MM.1S (cell line): ENCODE measurements around the gene SEC24D.

ENCODE experiments used
- DNase-seq: peaks from one replicate; pipeline ENCODE4 v3.0.0-alpha.2; 2015
- H2AFZ ChIP-seq: fragments of 300-600 bp; sonication (generic); 2 replicates; pipeline ENCODE4 v1.6.0; 2016; ENCODE audit warnings: antibody characterized with exemption, low read length
- H3F3A ChIP-seq: fragments of 300-600 bp; sonication (generic); 2 replicates; pipeline ENCODE4 v1.6.1; 2016; ENCODE audit warnings: mild to moderate bottlenecking, antibody characterized with exemption, low read length, moderate library complexity, mixed read lengths; ENCODE audit not compliant: insufficient read depth
- H3K27ac ChIP-seq: fragments of 300-600 bp; sonication (generic); 2 replicates; pipeline ENCODE4 v1.5.1; 2016; ENCODE audit warnings: mild to moderate bottlenecking, low read length
- H3K27me3 ChIP-seq: fragments of 300-600 bp; sonication (generic); replicated peaks from 2 replicates; pipeline ENCODE4 v1.6.0; 2016; ENCODE audit warnings: low read length; ENCODE audit not compliant: insufficient read depth
- H3K36me3 ChIP-seq: fragments of 300-600 bp; sonication (generic); replicated peaks from 2 replicates; pipeline ENCODE4 v1.6.1; 2016; ENCODE audit warnings: mild to moderate bottlenecking, low read length, mixed read lengths; ENCODE audit not compliant: insufficient read depth
- H3K4me1 ChIP-seq: fragments of 300-600 bp; sonication (generic); 2 replicates; pipeline ENCODE4 v1.6.1; 2016; ENCODE audit warnings: low read length, mixed read lengths
- H3K4me2 ChIP-seq: fragments of 300-600 bp; sonication (generic); 2 replicates; pipeline ENCODE4 v1.6.0; 2016; ENCODE audit warnings: low read depth, low read length
- H3K4me3 ChIP-seq: fragments of 300-600 bp; sonication (generic); 2 replicates; pipeline ENCODE4 v1.5.1; 2016; ENCODE audit warnings: low read length, mixed read lengths
- H3K79me2 ChIP-seq: fragments of 300-600 bp; sonication (generic); 2 replicates; pipeline ENCODE4 v1.6.1; 2016; ENCODE audit warnings: mixed run types, low read length, mixed read lengths
- H3K9ac ChIP-seq: fragments of 300-600 bp; sonication (generic); 2 replicates; pipeline ENCODE4 v1.6.1; 2016; ENCODE audit warnings: low read length, mixed read lengths
- H3K9me2 ChIP-seq: fragments of 300-600 bp; sonication (generic); replicated peaks from 2 replicates; pipeline ENCODE4 v1.6.1; 2016; ENCODE audit warnings: mild to moderate bottlenecking, low read length, mixed read lengths; ENCODE audit not compliant: insufficient read depth
- H3K9me3 ChIP-seq: fragments of 300-600 bp; sonication (generic); replicated peaks from 2 replicates; pipeline ENCODE4 v1.6.1; 2016; ENCODE audit warnings: mild to moderate bottlenecking, low read length, mixed read lengths; ENCODE audit not compliant: insufficient read depth
- H4K20me1 ChIP-seq: fragments of 300-600 bp; sonication (generic); 2 replicates; pipeline ENCODE4 v1.6.1; 2016; ENCODE audit warnings: mild to moderate bottlenecking, low read length, moderate library complexity, mixed read lengths; ENCODE audit not compliant: insufficient read depth
- CTCF ChIP-seq: fragments of 300-600 bp; sonication (generic); IDR thresholded peaks from 2 replicates; pipeline ENCODE4 v1.5.1; 2016; ENCODE audit warnings: antibody characterized with exemption, low read length, mixed read lengths
- EZH2 ChIP-seq: fragments of 300-600 bp; sonication (generic); optimal IDR thresholded peaks from 2 replicates; pipeline ENCODE3; 2017; ENCODE audit warnings: low read depth, mild to moderate bottlenecking, antibody characterized with exemption, low read length, mixed read lengths
- EZH2phosphoT487 ChIP-seq: fragments of 300-600 bp; sonication (generic); IDR thresholded peaks from 2 replicates; pipeline ENCODE4 v1.6.1; 2018; ENCODE audit warnings: antibody characterized with exemption, low read length

Gene SEC24D

GRCh38 chr4:118872181-118872580 is 36.3 kb upstream of the SEC24D start:
- H3K4me1 ChIP-seq, result no peaks in the 10 kb centered on the region
- no peak overlapping the region for H3K27ac ChIP-seq
- no peaks in the 10 kb centered on the region for H3K9me3 ChIP-seq
- no peak for DNase-seq
- no peaks in the 10 kb centered on the region for H3K9me2 ChIP-seq
- no peak overlapping the region for H3K9ac ChIP-seq
- no peak overlapping the region for H3K4me2 ChIP-seq
- no peaks in the 10 kb centered on the region for H3K36me3 ChIP-seq
- no peaks in the 10 kb centered on the region for H4K20me1 ChIP-seq
- TF ChIP-seq CTCF (no peak), EZH2phosphoT487 (no peak), EZH2 (no peak)
- no peaks in the 10 kb centered on the region for H3K27me3 ChIP-seq
- no peak overlapping the region for H2AFZ ChIP-seq
- H3K79me2 ChIP-seq, result no peaks in the 10 kb centered on the region
- no peak overlapping the region for H3K4me3 ChIP-seq
- H3F3A ChIP-seq, result no peaks in the 10 kb centered on the region

GRCh38 chr4:118869808-118870342 is 33.9 kb upstream of the SEC24D start:
- Histone ChIP-seq H3K79me2 (no peaks in the 10 kb centered on the region), H3K9me2 (no peaks in the 10 kb centered on the region), H3K36me3 (no peaks in the 10 kb centered on the region), H3K4me2 (no peak overlapping the region), H3K27me3 (no peaks in the 10 kb centered on the region), H3K4me3 (no peak overlapping the region), H3F3A (no peaks in the 10 kb centered on the region), H3K27ac (no peak overlapping the region), H4K20me1 (no peaks in the 10 kb centered on the region), H3K4me1 (no peaks in the 10 kb centered on the region), H2AFZ (no peak overlapping the region), H3K9ac (no peak overlapping the region), H3K9me3 (no peaks in the 10 kb centered on the region)
- no peak for DNase-seq
- TF ChIP-seq CTCF (no peak), EZH2phosphoT487 (no peak), EZH2 (no peak)

GRCh38 chr4:118867311-118868067 is 31.6 kb upstream of the SEC24D start:
- no peaks in the 10 kb centered on the region for H3K4me1 ChIP-seq
- H3K36me3 ChIP-seq, result no peaks in the 10 kb centered on the region
- no peak overlapping the region for H3K4me3 ChIP-seq
- DNase-seq, result no peak
- no peak overlapping the region for H3K4me2 ChIP-seq
- H2AFZ ChIP-seq, result no peak overlapping the region
- H3K9me2 ChIP-seq, result no peaks in the 10 kb centered on the region
- no peaks in the 10 kb centered on the region for H3K79me2 ChIP-seq
- no peaks in the 10 kb centered on the region for H3K27me3 ChIP-seq
- no peak overlapping the region for H3K27ac ChIP-seq
- H3K9ac ChIP-seq, result no peak overlapping the region
- no peaks in the 10 kb centered on the region for H3F3A ChIP-seq
- TF ChIP-seq EZH2phosphoT487 (no peak), CTCF (no peak), EZH2 (no peak)
- no peaks in the 10 kb centered on the region for H4K20me1 ChIP-seq
- H3K9me3 ChIP-seq, result no peaks in the 10 kb centered on the region
